Muscle layer of duodenum (tissue), 2 donors: ENCODE measurements around the gene CNTN5.

Experiments used
- H3K27ac ChIP-seq: one replicate; pipeline ENCODE4 v1.7.0; 2013; ENCODE audit warnings: mild to moderate bottlenecking, low read length
- H3K27me3 ChIP-seq: one replicate; pipeline ENCODE4 v1.7.0; 2013; ENCODE audit warnings: low read depth, mild to moderate bottlenecking, control low read depth, low read length
- H3K36me3 ChIP-seq, 2 donors: one replicate each; pipeline ENCODE4 v1.7.0; 2013; ENCODE audit warnings: low read length in 2 of 2, control low read depth in 1 of 2, mild to moderate bottlenecking in 1 of 2; ENCODE audit not compliant: insufficient read depth in 2 of 2, control insufficient read depth in 1 of 2
- H3K4me1 ChIP-seq, 2 donors: one replicate each; pipeline ENCODE4 v1.7.0; 2013; ENCODE audit warnings: low read length in 2 of 2, mild to moderate bottlenecking in 2 of 2, control low read depth in 1 of 2, moderate library complexity in 1 of 2; ENCODE audit not compliant: insufficient read depth in 2 of 2, control insufficient read depth in 1 of 2
- H3K4me3 ChIP-seq, 2 donors: one replicate each; pipeline ENCODE4 v1.7.0; 2013; ENCODE audit warnings: low read length in 2 of 2, low read depth in 1 of 2, mild to moderate bottlenecking in 1 of 2
- H3K9me3 ChIP-seq, 2 donors: one replicate each; pipeline ENCODE4 v1.7.0; 2013; ENCODE audit warnings: low read length in 2 of 2, control low read depth in 1 of 2, mild to moderate bottlenecking in 1 of 2; ENCODE audit not compliant: control insufficient read depth in 1 of 2
- donor health status: healthy.

CNTN5 gene

GRCh38 chr11:99452075-99452474, 431.3 kb downstream of the CNTN5 start:
- Histone ChIP-seq H3K36me3 (no peaks in the 10 kb centered on the region), H3K9me3 (no peaks in the 10 kb centered on the region), H3K27ac (no peak overlapping the region), H3K4me1 (no peaks in the 10 kb centered on the region), H3K27me3 (no peaks in the 10 kb centered on the region), H3K4me3 (no peak overlapping the region)

GRCh38 chr11:99461913-99462312, 441.2 kb downstream of the CNTN5 start:
- Histone ChIP-seq H3K4me3 (no peak overlapping the region), H3K27me3 (no peaks in the 10 kb centered on the region), H3K36me3 (no peaks in the 10 kb centered on the region), H3K9me3 (no peaks in the 10 kb centered on the region), H3K27ac (no peak overlapping the region), H3K4me1 (no peaks in the 10 kb centered on the region)

- peaks cover 0 to 2% of the 10 kb centered on the region in 2 donors for H3K9me3 ChIP-seq
- H3K27me3 ChIP-seq = no peaks in the 10 kb centered on the region
- H3K27ac ChIP-seq = no peak overlapping the region
- H3K36me3 ChIP-seq = no peaks in the 10 kb centered on the region
- no peaks in the 10 kb centered on the region for H3K4me1 ChIP-seq
- H3K4me3 ChIP-seq = no peak overlapping the region
These were observed 444.2 kb downstream of the CNTN5 start for GRCh38 chr11:99464985-99465384.

GRCh38 chr11:99489581-99489980, 468.8 kb downstream of the CNTN5 start:
- Histone ChIP-seq H3K27ac (no peak overlapping the region), H3K4me3 (no peak overlapping the region), H3K9me3 (no peaks in the 10 kb centered on the region), H3K36me3 (no peaks in the 10 kb centered on the region), H3K4me1 (no peaks in the 10 kb centered on the region), H3K27me3 (no peaks in the 10 kb centered on the region)

- no peak overlapping the region for H3K4me3 ChIP-seq
- no peaks in the 10 kb centered on the region for H3K4me1 ChIP-seq
- H3K9me3 ChIP-seq = no peaks in the 10 kb centered on the region
- H3K27me3 ChIP-seq = no peaks in the 10 kb centered on the region
- H3K27ac ChIP-seq = no peak overlapping the region
- H3K36me3 ChIP-seq = no peaks in the 10 kb centered on the region
These were observed 473.3 kb downstream of the CNTN5 start for GRCh38 chr11:99494065-99494464.

GRCh38 chr11:99501655-99502054, 480.9 kb downstream of the CNTN5 start:
- Histone ChIP-seq H3K9me3 (no peaks in the 10 kb centered on the region), H3K36me3 (no peaks in the 10 kb centered on the region), H3K27me3 (no peaks in the 10 kb centered on the region), H3K4me3 (no peak overlapping the region), H3K4me1 (no peaks in the 10 kb centered on the region), H3K27ac (no peak overlapping the region)

- no peaks in the 10 kb centered on the region for H3K27me3 ChIP-seq
- no peak overlapping the region for H3K27ac ChIP-seq
- no peaks in the 10 kb centered on the region for H3K4me1 ChIP-seq
- H3K9me3 ChIP-seq = no peaks in the 10 kb centered on the region
- H3K4me3 ChIP-seq = no peak overlapping the region
- no peaks in the 10 kb centered on the region for H3K36me3 ChIP-seq
These were observed 484.6 kb downstream of the CNTN5 start for GRCh38 chr11:99505316-99505715.

- no peaks in the 10 kb centered on the region for H3K9me3 ChIP-seq
- H3K27ac ChIP-seq = no peak overlapping the region
- no peak overlapping the region for H3K4me3 ChIP-seq
- no peaks in the 10 kb centered on the region for H3K36me3 ChIP-seq
- no peaks in the 10 kb centered on the region for H3K4me1 ChIP-seq
- H3K27me3 ChIP-seq = no peaks in the 10 kb centered on the region
These were observed 485.1 kb downstream of the CNTN5 start for GRCh38 chr11:99505831-99506230.

GRCh38 chr11:99509863-99510262, 489.1 kb downstream of the CNTN5 start:
- Histone ChIP-seq H3K36me3 (no peaks in the 10 kb centered on the region), H3K4me1 (no peaks in the 10 kb centered on the region), H3K27me3 (no peaks in the 10 kb centered on the region), H3K4me3 (no peak overlapping the region), H3K27ac (no peak overlapping the region), H3K9me3 (no peaks in the 10 kb centered on the region)

GRCh38 chr11:99513368-99513767, 492.6 kb downstream of the CNTN5 start:
- no peak overlapping the region for H3K4me3 ChIP-seq
- no peak overlapping the region for H3K27ac ChIP-seq
- H3K4me1 ChIP-seq = no peaks in the 10 kb centered on the region
- no peaks in the 10 kb centered on the region for H3K9me3 ChIP-seq
- no peaks in the 10 kb centered on the region for H3K36me3 ChIP-seq
- H3K27me3 ChIP-seq = no peaks in the 10 kb centered on the region

GRCh38 chr11:99519095-99519494, 498.3 kb downstream of the CNTN5 start:
- Histone ChIP-seq H3K4me1 (no peaks in the 10 kb centered on the region), H3K9me3 (no peaks in the 10 kb centered on the region), H3K4me3 (no peak overlapping the region)

GRCh38 chr11:99522467-99523173, 501.9 kb downstream of the CNTN5 start:
- Histone ChIP-seq H3K4me3 (no peak overlapping the region), H3K27me3 (no peaks in the 10 kb centered on the region), H3K4me1 (no peaks in the 10 kb centered on the region), H3K9me3 (no peaks in the 10 kb centered on the region), H3K36me3 (no peaks in the 10 kb centered on the region), H3K27ac (no peak overlapping the region)

More at GRCh38 chr11:99519095-99519494, 498.3 kb downstream of the CNTN5 start:
- H3K27me3 ChIP-seq = no peaks in the 10 kb centered on the region
- H3K27ac ChIP-seq = no peak overlapping the region
- H3K36me3 ChIP-seq = no peaks in the 10 kb centered on the region
